H9 (cell line): ENCODE data around the gene COL19A1. TPM values are rescaled to one million over a fixed set of nuclear protein-coding genes. Genes with fewer than 3 reads are reported as not detected.

ENCODE experiments used
- DNase-seq: peaks from one replicate; pipeline ENCODE4 v3.0.0-alpha.2; 2017
- H2AFZ ChIP-seq: one replicate; pipeline ENCODE4 v1.6.1; 2013; ENCODE audit warnings: mild to moderate bottlenecking, low read length, control low read depth, moderate library complexity
- H2AK5ac ChIP-seq: 2 replicates; pipeline ENCODE4 v1.6.1; 2013; ENCODE audit warnings: low read length, control low read depth, mixed read lengths; ENCODE audit not compliant: insufficient read length
- H2BK120ac ChIP-seq: one replicate; pipeline ENCODE4 v1.6.1; 2013; ENCODE audit warnings: low read depth, mild to moderate bottlenecking, low read length, control low read depth, inconsistent platforms; ENCODE audit not compliant: poor library complexity, severe bottlenecking
- H2BK12ac ChIP-seq: 2 replicates; pipeline ENCODE4 v1.6.1; 2013; ENCODE audit warnings: low read length, control low read depth, mixed read lengths, low read depth; ENCODE audit not compliant: insufficient read length
- H2BK15ac ChIP-seq: 2 replicates; pipeline ENCODE4 v1.6.1; 2013; ENCODE audit warnings: low read depth, low read length, control low read depth
- H2BK20ac ChIP-seq: one replicate; pipeline ENCODE4 v1.6.1; 2013; ENCODE audit warnings: low read depth, mild to moderate bottlenecking, low read length, control low read depth, inconsistent platforms; ENCODE audit not compliant: poor library complexity, severe bottlenecking
- H2BK5ac ChIP-seq: 2 replicates; pipeline ENCODE4 v1.6.1; 2013; ENCODE audit warnings: low read length, control low read depth, mixed read lengths; ENCODE audit not compliant: insufficient read length
- H3K14ac ChIP-seq: 2 replicates; pipeline ENCODE4 v1.6.1; 2013; ENCODE audit warnings: low read length, control low read depth; ENCODE audit not compliant: insufficient read depth
- H3K18ac ChIP-seq: 2 replicates; pipeline ENCODE4 v1.6.1; 2013; ENCODE audit warnings: low read depth, mild to moderate bottlenecking, mixed read lengths, low read length, control low read depth; ENCODE audit not compliant: insufficient read length
- H3K23ac ChIP-seq: 2 replicates; pipeline ENCODE4 v1.6.1; 2013; ENCODE audit warnings: low read length, control low read depth, mixed read lengths, low read depth; ENCODE audit not compliant: insufficient read length
- H3K23me2 ChIP-seq: 2 replicates; pipeline ENCODE4 v1.6.1; 2013; ENCODE audit warnings: low read depth, mild to moderate bottlenecking, mixed read lengths, low read length, control low read depth; ENCODE audit not compliant: insufficient read length, poor library complexity, severe bottlenecking
- H3K27ac ChIP-seq: 2 replicates; pipeline ENCODE4 v1.5.1; 2013; ENCODE audit warnings: low read length, control low read depth, mixed read lengths, low read depth; ENCODE audit not compliant: insufficient read length
- H3K27me3 ChIP-seq: 2 replicates; pipeline ENCODE4 v1.6.1; 2013; ENCODE audit warnings: low read length, control low read depth, inconsistent platforms; ENCODE audit not compliant: insufficient read depth
- H3K4ac ChIP-seq: 2 replicates; pipeline ENCODE4 v1.6.1; 2013; ENCODE audit warnings: low read depth, mild to moderate bottlenecking, control low read depth, inconsistent platforms, low read length, moderate library complexity
- H3K4me1 ChIP-seq: 2 replicates; pipeline ENCODE4 v1.6.1; 2013; ENCODE audit warnings: low read length, control low read depth, inconsistent platforms; ENCODE audit not compliant: insufficient read depth
- H3K4me2 ChIP-seq: 2 replicates; pipeline ENCODE4 v1.6.1; 2013; ENCODE audit warnings: low read length, control low read depth, mixed read lengths; ENCODE audit not compliant: insufficient read length, insufficient read depth
- H3K56ac ChIP-seq: 2 replicates; pipeline ENCODE4 v1.6.1; 2013; ENCODE audit warnings: low read depth, mild to moderate bottlenecking, mixed read lengths, low read length, control low read depth; ENCODE audit not compliant: insufficient read length
- H3K79me1 ChIP-seq: 2 replicates; pipeline ENCODE4 v1.6.1; 2013; ENCODE audit warnings: low read depth, mild to moderate bottlenecking, moderate library complexity, low read length, control low read depth, inconsistent platforms; ENCODE audit not compliant: insufficient read depth, poor library complexity, severe bottlenecking
- H3K79me2 ChIP-seq: 2 replicates; pipeline ENCODE4 v1.6.1; 2013; ENCODE audit warnings: low read length, control low read depth, inconsistent platforms; ENCODE audit not compliant: insufficient read depth
- H3K9ac ChIP-seq: 2 replicates; pipeline ENCODE4 v1.6.1; 2013; ENCODE audit warnings: low read length, control low read depth, mixed read lengths; ENCODE audit not compliant: insufficient read length; ENCODE audit errors: extremely low read depth
- H3K9me3 ChIP-seq: one replicate; pipeline ENCODE4 v1.6.1; 2013; ENCODE audit warnings: low read depth, low read length, inconsistent platforms; ENCODE audit not compliant: control insufficient read depth
- H3T11ph ChIP-seq: one replicate; pipeline ENCODE4 v1.6.1; 2013; ENCODE audit warnings: mild to moderate bottlenecking, low read length, control low read depth, inconsistent platforms
- H4K20me1 ChIP-seq: one replicate; pipeline ENCODE4 v1.6.1; 2013; ENCODE audit not compliant: control insufficient read depth, insufficient read length, insufficient read depth
- H4K5ac ChIP-seq: 2 replicates; pipeline ENCODE4 v1.6.1; 2013; ENCODE audit warnings: low read depth, mild to moderate bottlenecking, mixed read lengths, low read length, control low read depth; ENCODE audit not compliant: insufficient read length
- H4K8ac ChIP-seq: replicated peaks from 2 replicates; pipeline ENCODE4 v1.6.1; 2013; ENCODE audit warnings: low read length, control low read depth, mixed read lengths, low read depth; ENCODE audit not compliant: insufficient read length
- H4K91ac ChIP-seq: 2 replicates; pipeline ENCODE4 v1.6.1; 2013; ENCODE audit warnings: low read depth, mild to moderate bottlenecking, moderate library complexity, mixed read lengths, low read length, control low read depth; ENCODE audit not compliant: insufficient read length
- H3K27ac Mint-ChIP-seq, 3 experiments: 2 replicates in 2 of 3; 3 replicates in 1 of 3; pipeline ENCODE4 v1.8.0; 2020 to 2021; ENCODE audit warnings: mixed read lengths in 3 of 3, mild to moderate bottlenecking in 1 of 3, moderate library complexity in 1 of 3
- H3K27me3 Mint-ChIP-seq: 2 replicates; pipeline ENCODE4 v1.8.0; 2021; ENCODE audit warnings: low read depth, mild to moderate bottlenecking, moderate library complexity, mixed read lengths
- H3K36me3 Mint-ChIP-seq, 3 experiments: 2 replicates in 2 of 3; 3 replicates in 1 of 3; pipeline ENCODE4 v1.8.0; 2020 to 2021; ENCODE audit warnings: low read depth in 3 of 3, mixed read lengths in 3 of 3; ENCODE audit not compliant: insufficient read depth in 1 of 3
- H3K4me1 Mint-ChIP-seq, 2 experiments: 2 replicates each; pipeline ENCODE4 v1.8.0; 2020; ENCODE audit warnings: mixed read lengths in 2 of 2
- H3K4me3 Mint-ChIP-seq, 2 experiments: 2 replicates in 1 of 2; 3 replicates in 1 of 2; pipeline ENCODE4 v1.8.0; 2020 to 2021; ENCODE audit warnings: mild to moderate bottlenecking in 2 of 2, mixed read lengths in 2 of 2, moderate library complexity in 1 of 2
- H3K9me3 Mint-ChIP-seq, 2 experiments: 2 replicates in 1 of 2; 3 replicates in 1 of 2; pipeline ENCODE4 v1.8.0; 2020; ENCODE audit warnings: mild to moderate bottlenecking in 2 of 2, mixed read lengths in 2 of 2, moderate library complexity in 1 of 2
- CTCF ChIP-seq: fragments of 200-600 bp; sonication (generic); conservative IDR thresholded peaks from 3 replicates; pipeline ENCODE4 v1.8.0; 2021; ENCODE audit warnings: antibody characterized with exemption, mild to moderate bottlenecking
- WGBS: extraction: QIAGEN DNeasy Blood & Tissue Kit; methylation state at CpG from one replicate; pipeline ENCODE4 v1.1.7; 2013; ENCODE audit warnings: missing lambda C conversion rate, low lambda C conversion rate, mixed read lengths; ENCODE audit not compliant: insufficient read length; ENCODE audit errors: extremely low coverage; 5-methylcytosine and 5-hydroxymethylcytosine counted together
- total RNA-seq: library from RNA; stranded (reverse); gene quantifications from 2 replicates; pipeline ENCODE4 v1.2.1, GENCODE V29; 2021

COL19A1 gene
- total RNA-seq, 1 experiment from 2014 or later: not detected

DNA sequence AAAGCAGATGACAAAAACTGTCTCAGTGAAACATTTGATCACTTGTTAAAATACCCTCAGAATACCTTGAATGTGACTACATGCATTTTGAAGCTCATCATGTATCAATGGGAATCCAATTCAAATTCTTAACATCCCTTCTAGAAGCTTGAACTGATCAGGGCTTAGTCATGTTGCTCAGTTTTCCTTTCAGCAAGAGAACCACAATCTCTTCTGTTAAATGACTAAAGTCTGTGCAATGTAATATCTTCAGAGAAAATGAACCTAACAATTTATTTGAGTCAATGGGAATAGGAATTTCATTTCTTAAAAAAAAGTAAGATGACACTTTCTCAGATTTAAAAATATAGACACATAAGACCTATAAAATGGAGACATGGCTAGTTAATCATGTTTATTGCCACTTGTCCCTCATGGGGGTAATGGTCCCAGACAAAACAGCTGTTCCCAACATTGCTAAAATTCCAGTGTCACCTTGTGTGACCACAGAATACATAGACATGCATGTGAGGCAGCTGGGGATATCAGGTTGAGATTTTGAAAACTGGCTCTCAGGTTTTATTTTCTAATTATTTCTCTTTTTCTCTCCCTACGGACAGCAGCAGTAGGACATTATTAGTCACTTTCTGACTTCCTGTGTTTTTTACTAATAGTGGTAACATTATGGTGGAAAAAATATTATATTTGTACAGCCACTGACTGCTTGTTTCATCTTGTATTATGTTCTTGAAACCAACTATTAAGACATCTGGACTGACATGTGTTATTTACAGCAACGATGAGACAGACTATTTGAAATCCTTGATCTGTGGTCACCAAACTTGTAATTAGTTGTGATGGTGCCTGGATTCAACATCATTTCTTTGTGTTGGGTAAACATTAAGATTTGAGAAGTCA lies 244.0 kb downstream of the COL19A1 start:
- Histone ChIP-seq H3K27ac (no peak overlapping the region), H2BK20ac (no peak overlapping the region), H2BK12ac (no peak overlapping the region), H3K4me2 (no peak overlapping the region), H3K23ac (no peak overlapping the region), H3K27me3 (no peaks in the 10 kb centered on the region), H2BK15ac (no peak overlapping the region), H3K18ac (no peak overlapping the region), H3K23me2 (no peaks in the 10 kb centered on the region), H2AFZ (no peak overlapping the region), H4K5ac (no peak overlapping the region), H3K9ac (no peak overlapping the region), H3K4ac (no peak overlapping the region), H4K20me1 (no peaks in the 10 kb centered on the region), H2BK5ac (no peak overlapping the region), H2AK5ac (no peak overlapping the region), H3K79me2 (no peaks in the 10 kb centered on the region), H3T11ph (no peak overlapping the region), H3K9me3 (no peaks in the 10 kb centered on the region), H3K14ac (no peak overlapping the region), H3K4me1 (0 out of 2 replicates have a peak, but pooled peaks cover 2% of the 10 kb centered on the region), H2BK120ac (no peak overlapping the region), H3K79me1 (no peaks in the 10 kb centered on the region), H4K8ac (no peak overlapping the region), H3K56ac (no peak overlapping the region), H4K91ac (no peak overlapping the region)
- no peak for DNase-seq
- H3K4me1 Mint-ChIP-seq: peaks cover 10 to 11% of the 10 kb centered on the region in 2 experiments
- no peak for TF ChIP-seq CTCF
- no peaks in the 10 kb centered on the region for H3K9me3 Mint-ChIP-seq
- H3K27me3 Mint-ChIP-seq: no peaks in the 10 kb centered on the region
- no peak overlapping the region for H3K4me3 Mint-ChIP-seq
- no peaks in the 10 kb centered on the region for H3K36me3 Mint-ChIP-seq
- H3K27ac Mint-ChIP-seq: no peak overlapping the region; a peak in 1 of 7 replicates
- no CpG with 5 or more reads among the region's 2 CpGs for WGBS
